Pancreas (tissue), 10 donors: ENCODE measurements around the gene TSEN15. TPM values are rescaled to one million over a fixed set of nuclear protein-coding genes. Genes with fewer than 3 reads are reported as not detected.
"Not testable (repeated sequence)": the region's sequence is repeated elsewhere in the genome, so short reads cannot be mapped to it uniquely, and the experiment has no call there.

ENCODE experiments used
- ATAC-seq, 4 donors: fragments of 200-7000 bp; cut with Tn5 transposase; one replicate each; pipeline versions ENCODE4 v1.8.0 to v1.9.1; 2020; ENCODE audit warnings: mild to moderate bottlenecking in 4 of 4, moderate library complexity in 4 of 4
- DNase-seq, 6 donors: peaks; one replicate each; pipeline ENCODE4 v3.0.0-alpha.2; 2020
- FAIRE-seq: peaks from 2 replicates; lab custom pipeline; 2012; peaks lifted over from hg19 to GRCh38; lab: Jason Lieb, UNC
- H3K27ac ChIP-seq, 4 donors: fragments of 200-600 bp; sonication (generic); 1 replicate in 3 of 4; 2 replicates in 1 of 4; pipeline versions ENCODE4 v1.5.0 to v1.8.0; 2020
- H3K27me3 ChIP-seq, 4 donors: fragments of 200-600 bp; one replicate each; pipeline ENCODE4 v1.8.0; 2021
- H3K36me3 ChIP-seq, 3 donors: fragments of 200-600 bp; sonication (generic) in 1 of 3; one replicate each; pipeline versions ENCODE4 v1.5.0 to v1.8.0; 2020 to 2021
- H3K4me1 ChIP-seq, 3 donors: fragments of 200-600 bp; one replicate each; pipeline ENCODE4 v1.8.0; 2021
- H3K4me3 ChIP-seq, 4 donors: fragments of 200-600 bp; sonication (generic) in 2 of 4; one replicate each; pipeline versions ENCODE4 v1.5.0 to v1.8.0; 2020 to 2021
- H3K9me3 ChIP-seq, 4 donors: fragments of 200-600 bp; one replicate each; pipeline ENCODE4 v1.8.0; 2021
- WGBS, 2 donors: extraction: QIAGEN DNeasy Blood & Tissue Kit; methylation state at CpG; one replicate each; pipeline ENCODE4 v1.1.7; 2013; 5-methylcytosine and 5-hydroxymethylcytosine counted together
- intact Hi-C, 3 donors: fragments of 100-400 bp; cut with DNase I; formaldehyde crosslinking; loops; one replicate each; pipeline versions ENCODE4 v1.11.1 to v1.14.2; 2022
- polyA plus RNA-seq, 2 donors: library from polyadenylated mRNA; stranded (reverse); fragments of 200-250 nt; gene quantifications; one replicate each; pipeline ENCODE4 v1.2.3, GENCODE V29; 2013
- total RNA-seq, 6 donors: library from RNA; stranded (reverse); fragmentation: NEBNext Ultra II Directional in 4 of 6; extraction: Animal tissue kit (Norgen Biotek cat#: 25700) in 4 of 6; gene quantifications; one replicate each; pipeline versions ENCODE4 v1.2.1 to v1.2.4, GENCODE V29; 2021 to 2023
- TF ChIP-seq, protein P1 (sequence below), 4 donors: fragments of 200-600 bp; sonication (generic) in 3 of 4; IDR thresholded peaks; one replicate each; pipeline versions ENCODE4 v1.5.0 to v1.8.0; 2021; ENCODE audit warnings: antibody characterized with exemption in 4 of 4
- donor health status: healthy with polysubstance abuse.
- donor health status: DM: no; HTN: no; CAD: no; lungs with moderate emphysema.
- donor health status: DM: no; HTN: no; CAD: no.
- donor health status: control.
- donor health status: control.
- donor health status: Bipolar disorder and iron deficiency.
- donor health status: DM: yes; HTN: yes; CAD: no.
- donor health status: DM: no; HTN: no; CAD: no.
- donor health status: DM: no; HTN: no; CAD: no.
- donor health status: DM: yes; HTN: yes; CAD: no.

TSEN15 gene
- total and polyA plus RNA-seq, 8 donors, result 5.8 to 15.4 (median 9.9) TPM

DNA sequence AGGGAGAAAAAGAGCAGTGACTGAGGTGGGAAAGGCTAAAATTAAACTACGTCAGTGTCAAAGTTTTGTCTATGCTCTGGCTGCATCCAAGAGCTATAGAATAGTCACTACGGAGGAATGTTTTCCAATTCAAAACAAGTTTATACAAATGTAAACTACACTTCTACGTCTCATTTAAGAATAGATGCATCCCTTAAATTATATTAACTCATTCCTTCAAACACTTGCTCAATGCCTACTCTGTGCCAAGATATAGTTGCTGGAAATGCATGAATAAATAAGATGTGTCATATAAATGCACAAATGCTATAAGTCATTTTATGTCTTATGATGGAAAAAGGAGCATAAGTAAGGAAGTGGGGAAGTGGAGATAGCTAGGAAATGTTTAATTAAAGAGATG is 9.8 kb upstream of the TSEN15 start:
- ATAC-seq (no peak), DNase-seq (no peak), FAIRE-seq (no peak)
- Histone ChIP-seq H3K27me3 (no peaks in the 10 kb centered on the region), H3K4me3 (no peak overlapping the region), H3K4me1 (no peaks in the 10 kb centered on the region), H3K9me3 (no peaks in the 10 kb centered on the region), H3K27ac (no peak overlapping the region), H3K36me3 (no peaks in the 10 kb centered on the region)
- TF ChIP-seq, protein P1, sequence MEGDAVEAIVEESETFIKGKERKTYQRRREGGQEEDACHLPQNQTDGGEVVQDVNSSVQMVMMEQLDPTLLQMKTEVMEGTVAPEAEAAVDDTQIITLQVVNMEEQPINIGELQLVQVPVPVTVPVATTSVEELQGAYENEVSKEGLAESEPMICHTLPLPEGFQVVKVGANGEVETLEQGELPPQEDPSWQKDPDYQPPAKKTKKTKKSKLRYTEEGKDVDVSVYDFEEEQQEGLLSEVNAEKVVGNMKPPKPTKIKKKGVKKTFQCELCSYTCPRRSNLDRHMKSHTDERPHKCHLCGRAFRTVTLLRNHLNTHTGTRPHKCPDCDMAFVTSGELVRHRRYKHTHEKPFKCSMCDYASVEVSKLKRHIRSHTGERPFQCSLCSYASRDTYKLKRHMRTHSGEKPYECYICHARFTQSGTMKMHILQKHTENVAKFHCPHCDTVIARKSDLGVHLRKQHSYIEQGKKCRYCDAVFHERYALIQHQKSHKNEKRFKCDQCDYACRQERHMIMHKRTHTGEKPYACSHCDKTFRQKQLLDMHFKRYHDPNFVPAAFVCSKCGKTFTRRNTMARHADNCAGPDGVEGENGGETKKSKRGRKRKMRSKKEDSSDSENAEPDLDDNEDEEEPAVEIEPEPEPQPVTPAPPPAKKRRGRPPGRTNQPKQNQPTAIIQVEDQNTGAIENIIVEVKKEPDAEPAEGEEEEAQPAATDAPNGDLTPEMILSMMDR (IDR thresholded peaks at IDR 0.05), result no peak
- intact Hi-C loops, result no loop called here
- 80 to 86% methylated on average over 3 of the region's 3 CpGs for WGBS, 2 donors

DNA sequence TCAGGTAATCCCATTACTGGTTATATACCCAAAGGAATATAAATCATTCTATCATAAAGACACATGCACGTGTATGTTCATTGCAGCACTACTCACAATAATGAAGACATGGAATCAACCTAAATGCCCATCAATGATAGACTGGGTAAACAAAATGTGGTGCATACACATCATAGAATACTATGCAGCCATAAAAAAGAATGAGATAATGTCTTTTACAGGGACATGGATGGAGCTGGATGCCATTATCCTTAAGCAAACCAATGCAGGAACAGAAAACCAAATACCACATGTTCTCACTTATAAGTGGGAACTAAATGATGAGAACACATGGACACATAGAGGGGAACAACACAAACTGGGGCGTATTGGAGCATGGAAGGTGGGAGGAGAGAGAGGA is 8.2 kb upstream of the TSEN15 start:
- H3K4me3 ChIP-seq, FAIRE-seq: not testable (repeated sequence)
- WGBS, 2 donors, result 78 to 90% methylated on average over 2 of the region's 2 CpGs

DNA sequence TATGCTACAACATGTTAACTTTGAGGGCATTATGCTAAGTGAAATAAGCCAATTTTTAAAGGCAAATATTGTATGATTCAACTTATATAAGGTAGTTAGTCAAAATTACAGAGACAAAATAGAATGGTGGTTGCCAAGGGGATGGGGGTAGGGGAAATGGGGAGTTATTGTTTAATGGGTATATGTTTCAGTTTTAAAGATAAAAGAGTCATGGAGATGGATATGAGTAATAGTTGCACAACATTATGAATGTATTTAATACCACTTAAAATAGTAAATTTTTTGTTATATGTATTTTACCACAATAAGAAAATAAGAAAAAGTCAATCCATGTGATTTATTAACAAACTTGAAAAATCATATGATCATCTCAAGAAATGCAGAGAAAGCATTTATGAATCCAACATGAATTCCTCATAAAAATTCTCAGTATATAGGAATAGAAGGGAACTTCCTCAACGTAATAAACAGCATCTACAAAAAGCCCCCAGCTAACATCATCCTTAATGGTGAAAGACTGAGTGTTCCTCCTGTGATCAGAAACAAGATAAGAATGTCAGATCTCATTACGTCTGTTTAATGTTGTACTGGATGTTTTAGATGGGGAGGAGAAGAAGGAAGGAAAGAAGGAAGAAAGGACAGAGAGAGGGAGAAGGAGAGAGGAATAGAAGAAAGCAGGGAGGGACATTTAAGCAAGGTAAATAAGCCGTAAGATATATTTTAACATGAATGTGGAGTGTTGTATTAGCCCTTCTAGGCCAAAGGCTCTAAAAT is 6.7 kb upstream of the TSEN15 start:
- ATAC-seq (no peak), DNase-seq (no peak), FAIRE-seq (no peak)
- Histone ChIP-seq H3K27ac (no peak overlapping the region), H3K4me1 (no peaks in the 10 kb centered on the region), H3K4me3 (no peak overlapping the region), H3K36me3 (no peaks in the 10 kb centered on the region), H3K27me3 (peaks cover 0 to 3% (median 0%) of the 10 kb centered on the region in 4 donors), H3K9me3 (no peaks in the 10 kb centered on the region)
- intact Hi-C loops, result no loop called here
- WGBS, 2 donors, result 78 to 88% methylated on average over 3 of the region's 3 CpGs
- TF ChIP-seq, protein P1 (IDR thresholded peaks at IDR 0.05), result no peak

More for the DNA sequence above, 8.2 kb upstream of the TSEN15 start:
- DNase-seq, intact Hi-C loops, ATAC-seq, H3K27ac ChIP-seq, H3K9me3 ChIP-seq, H3K27me3 ChIP-seq, H3K36me3 ChIP-seq, H3K4me1 ChIP-seq: not testable (repeated sequence)

DNA sequence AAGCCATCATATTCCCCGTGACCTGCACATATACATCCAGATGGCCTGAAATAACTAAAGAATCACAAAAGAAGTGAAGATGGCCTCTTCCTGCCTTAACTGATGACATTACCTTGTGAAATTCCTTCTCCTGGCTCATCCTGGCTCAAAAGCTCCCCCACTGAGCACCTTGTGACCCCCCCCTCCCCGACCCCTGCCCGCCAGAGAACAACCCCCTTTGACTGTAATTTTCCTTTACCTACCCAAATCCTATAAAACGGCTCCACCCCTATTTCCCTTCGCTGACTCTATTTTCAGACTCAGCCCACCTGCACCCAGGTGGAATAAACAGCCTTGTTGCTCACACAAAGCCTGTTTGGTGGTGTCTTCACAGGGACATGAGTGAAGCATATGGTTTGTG is 4.0 kb upstream of the TSEN15 start:
- FAIRE-seq, H3K9me3 ChIP-seq, DNase-seq, H3K27ac ChIP-seq, H3K27me3 ChIP-seq, H3K4me3 ChIP-seq, H3K36me3 ChIP-seq, ATAC-seq, intact Hi-C loops: not testable (repeated sequence)
- 74 to 76% methylated on average over 5 of the region's 5 CpGs for WGBS, 2 donors
- H3K4me1 ChIP-seq, result peaks cover 0 to 12% (median 7%) of the 10 kb centered on the region in 3 donors

DNA sequence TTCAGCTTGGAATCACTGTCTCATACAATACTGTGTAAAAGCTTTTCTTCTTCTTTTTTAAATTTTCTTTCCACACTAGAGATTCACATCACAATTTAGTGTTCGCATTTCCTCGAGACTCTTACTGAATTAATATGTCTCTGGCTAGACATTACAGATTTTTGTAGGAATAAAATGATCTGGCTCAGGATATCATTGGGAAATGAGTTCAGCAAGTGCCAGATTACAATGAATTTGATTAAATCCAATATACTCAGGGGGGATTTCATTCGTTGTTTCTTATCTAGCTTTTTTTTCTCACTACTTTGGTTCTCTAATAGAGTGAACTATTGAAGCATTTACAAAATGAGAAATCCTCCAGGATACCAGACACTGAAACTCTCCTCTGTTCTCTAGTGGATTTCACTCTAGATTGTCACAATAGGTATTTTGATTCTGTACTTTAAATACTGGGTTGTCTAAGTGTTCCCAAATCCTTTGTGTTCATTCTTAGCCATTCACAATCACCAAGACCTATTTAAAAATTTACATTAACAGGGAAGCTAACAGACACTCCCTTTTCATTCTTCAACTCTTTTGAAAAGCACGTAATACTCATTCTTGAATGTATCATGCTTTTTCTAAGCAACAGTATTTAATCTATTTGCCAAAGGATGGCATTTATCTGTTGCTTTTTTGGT is 2.8 kb upstream of the TSEN15 start:
- peaks cover 0 to 17% (median 16%) of the 10 kb centered on the region in 3 donors for H3K4me1 ChIP-seq
- H3K4me3 ChIP-seq, result no peak overlapping the region
- intact Hi-C loops, result no loop called here
- no peaks in the 10 kb centered on the region for H3K9me3 ChIP-seq
- H3K36me3 ChIP-seq, result no peaks in the 10 kb centered on the region
- TF ChIP-seq, protein P1 (IDR thresholded peaks at IDR 0.05), result no peak
- 60 to 66% methylated on average over 4 of the region's 4 CpGs for WGBS, 2 donors
- H3K27ac ChIP-seq, result no peak overlapping the region
- H3K27me3 ChIP-seq, result peaks cover 0 to 3% (median 0%) of the 10 kb centered on the region in 4 donors
- FAIRE-seq (no peak), ATAC-seq (no peak), DNase-seq (no peak)
